Eye (tissue), 1 donor: ENCODE measurements around the gene RBM20.
"Not testable (repeated sequence)": the region's sequence is repeated elsewhere in the genome, so short reads cannot be mapped to it uniquely, and the experiment has no call there.

Source experiments
- DNase-seq: peaks from one replicate; pipeline ENCODE4 v3.0.0-alpha.2; 2015

Gene RBM20

GRCh38 chr10:110649347-110650264 is 5.5 kb downstream of the RBM20 start:
- no peak for DNase-seq

- no peak for DNase-seq
Measured at GRCh38 chr10:110650265-110650668, 6.1 kb downstream of the RBM20 start.

- no peak for DNase-seq
Measured at GRCh38 chr10:110651044-110651958, 7.2 kb downstream of the RBM20 start.

GRCh38 chr10:110652475-110653118 is 8.5 kb downstream of the RBM20 start:
- no peak for DNase-seq

GRCh38 chr10:110655320-110655719 is 11.2 kb downstream of the RBM20 start:
- peak; percentile 18 for DNase-seq

- no peak for DNase-seq
Measured at GRCh38 chr10:110656612-110657011, 12.5 kb downstream of the RBM20 start.

- no peak for DNase-seq
Measured at GRCh38 chr10:110657973-110658691, 14.0 kb downstream of the RBM20 start.

GRCh38 chr10:110659558-110659957 is 15.4 kb downstream of the RBM20 start:
- no peak for DNase-seq

- DNase-seq, result peak; percentile 71
Measured at GRCh38 chr10:110660289-110660688, 16.2 kb downstream of the RBM20 start.

- no peak for DNase-seq
Measured at GRCh38 chr10:110661292-110661691, 17.2 kb downstream of the RBM20 start.

GRCh38 chr10:110664483-110665420 is 20.6 kb downstream of the RBM20 start:
- no peak for DNase-seq

GRCh38 chr10:110666259-110666658 is 22.1 kb downstream of the RBM20 start:
- not testable (repeated sequence) for DNase-seq

GRCh38 chr10:110666673-110667072 is 22.5 kb downstream of the RBM20 start:
- no peak for DNase-seq

- no peak for DNase-seq
Measured at GRCh38 chr10:110667620-110668343, 23.6 kb downstream of the RBM20 start.

GRCh38 chr10:110668443-110668842 is 24.3 kb downstream of the RBM20 start:
- DNase-seq, result no peak

- no peak for DNase-seq
Measured at GRCh38 chr10:110670335-110670734, 26.2 kb downstream of the RBM20 start.

GRCh38 chr10:110671788-110672579 is 27.8 kb downstream of the RBM20 start:
- peak; percentile 81 for DNase-seq

GRCh38 chr10:110672580-110672919 is 28.4 kb downstream of the RBM20 start:
- no peak for DNase-seq

GRCh38 chr10:110676016-110676415 is 31.9 kb downstream of the RBM20 start:
- DNase-seq, result no peak
